ENCODE measurements around the gene RNASEH1. TPM values are rescaled to one million over a fixed set of nuclear protein-coding genes. Genes with fewer than 3 reads are reported as not detected.

The RNASEH1 gene
- total and polyA plus RNA-seq, 2 of the 13 experiments (the other 11 are each of a cell fraction or from before 2014, with no cell fraction given) = 14.5 to 57.4 TPM

- Histone ChIP-seq H3K27ac (ENCODE audit: extremely low read length, insufficient read depth, low read length) (peak overlapping the region; percentile 30), H3K79me2 (ENCODE audit: insufficient read depth, low read length) (peaks cover 13% of the 10 kb centered on the region), H3K4me1 (ENCODE audit: insufficient read depth, low read length) (peaks cover 60% of the 10 kb centered on the region), H3K4me3 (replicated peaks in 1 of 3; ENCODE audit: insufficient read depth in 1 of 3, low read depth in 2 of 3, low read length in 3 of 3) (peak overlapping the region; percentile 26 to 53 (median 44)), H2AFZ (ENCODE audit: low read length) (peak overlapping the region; percentile 79), H3K4me2 (ENCODE audit: low read depth, low read length) (peak overlapping the region; percentile 80), H3K9me3 (ENCODE audit: low read length) (no peaks in the 10 kb centered on the region), H4K20me1 (ENCODE audit: insufficient read depth, low read length) (no peaks in the 10 kb centered on the region), H3K36me3 (replicated peaks in 1 of 2; ENCODE audit: control insufficient read depth in 1 of 2, insufficient read depth in 2 of 2, low read length in 2 of 2) (peaks cover 0 to 2% of the 10 kb centered on the region in 2 experiments; a peak in 1 of 5 replicates), H3K27me3 (ENCODE audit: control insufficient read depth in 1 of 2, insufficient read depth in 2 of 2, low read length in 2 of 2) (no peaks in the 10 kb centered on the region), H3K9ac (ENCODE audit: insufficient read depth, low read depth, low read length) (peak overlapping the region; percentile 42)
- intact Hi-C loops (cut with micrococcal nuclease; ENCODE audit: unreplicated experiment) (loop anchor here (1.0 to 5.0 kb wide), 2 partner anchors 13 to 146 kb away; partner anchors contain the start of genes EIPR1 and TRAPPC12), in situ Hi-C loops (cut with HindIII; ENCODE audit: extremely low pct_ligation_motif_present, low pct_unique_long_range_greater_than_20kb) (no loop called here)
- ChIA-PET CTCF (ENCODE audit: low intra/inter-chr PET ratio, low total read pairs) (no interaction called here), POLR2A (interaction anchor here (0.8 to 3.3 kb wide), 3 partner anchors 13 to 51 kb away, joined by 4 to 50 read pairs (median 5); partner anchors contain the start of gene RNASEH1)
- no TSS peak for BruUV-seq (replicated peaks)
- 6% methylated on average over 13 of the region's 13 CpGs for WGBS (ENCODE audit: low lambda C conversion rate)
- DNase-seq (ENCODE audit: low spot score) = peak; percentile 60
- no peak for FAIRE-seq
- peak; percentile 14 for ATAC-seq
- TF ChIP-seq TEAD3 (CRISPR knock-in tag; optimal IDR thresholded peaks at IDR 0.05; ENCODE audit: borderline replicate concordance) (peak; percentile 55), ZSCAN21 (CRISPR knock-in tag; IDR thresholded peaks at IDR 0.05; ENCODE audit: borderline replicate concordance) (no peak), ZNF687 (CRISPR knock-in tag; IDR thresholded peaks at IDR 0.05) (no peak), ZNF543 (CRISPR knock-in tag; IDR thresholded peaks at IDR 0.05) (no peak), ZNF607 (CRISPR knock-in tag; IDR thresholded peaks at IDR 0.05; ENCODE audit: borderline replicate concordance) (no peak), FOXO1 (CRISPR knock-in tag; IDR thresholded peaks at IDR 0.05) (no peak), SCMH1 (CRISPR knock-in tag; IDR thresholded peaks at IDR 0.05; ENCODE audit: borderline replicate concordance) (no peak), ZBTB46 (CRISPR knock-in tag; IDR thresholded peaks at IDR 0.05; ENCODE audit: borderline replicate concordance) (no peak), ASH2L (IDR thresholded peaks at IDR 0.05; ENCODE audit: insufficient read length, low read depth, low read length) (peak; percentile 23), KLF12 (CRISPR knock-in tag; IDR thresholded peaks at IDR 0.05; ENCODE audit: borderline replicate concordance) (no peak), REPIN1 (CRISPR knock-in tag; IDR thresholded peaks at IDR 0.05; ENCODE audit: borderline replicate concordance, low read depth) (no peak), RELA (CRISPR knock-in tag; IDR thresholded peaks at IDR 0.05) (no peak), RERE (CRISPR knock-in tag; IDR thresholded peaks at IDR 0.05; ENCODE audit: low read depth) (no peak)
These were observed 35.1 kb downstream of the RNASEH1 start for GRCh38 chr2:3522961-3523421.

All from HepG2 (cell line).